ENCODE measurements around the gene ACTL7A. TPM values are rescaled to one million over a fixed set of nuclear protein-coding genes. Genes with fewer than 3 reads are reported as not detected.

ACTL7A gene
- total and polyA plus RNA-seq, 2 donors (not counting 1 experiment from before 2014, with no cell fraction given), result not detected

DNA sequence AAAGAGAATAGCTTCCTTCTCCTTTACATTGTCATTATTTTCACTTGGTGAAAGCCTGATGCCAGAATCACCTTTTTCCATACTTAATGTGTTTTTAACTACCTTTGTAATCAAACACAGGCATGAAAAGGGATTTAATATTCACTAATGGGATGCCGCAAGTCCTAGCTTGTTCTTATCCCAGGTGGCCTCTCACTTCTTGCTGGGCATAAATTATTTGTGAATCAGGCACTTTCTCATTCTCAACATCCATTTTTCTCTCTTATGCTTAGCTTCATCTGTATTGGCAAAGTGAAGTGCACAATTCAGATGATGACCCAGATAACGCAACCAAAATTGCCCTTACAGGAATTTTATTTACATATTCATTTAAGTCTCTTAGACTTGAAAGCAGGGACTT lies 17.2 kb upstream of the ACTL7A start:
- POLR2A ChIA-PET, result no interaction called here
- Mint-ChIP-seq H3K9me3 (ENCODE audit: insufficient read depth) (no peaks in the 10 kb centered on the region), H3K27ac (no peak overlapping the region), H3K4me1 (peaks cover 18% of the 10 kb centered on the region), H3K4me3 (no peak overlapping the region), H3K27me3 (peaks cover 3% of the 10 kb centered on the region)
- Histone ChIP-seq H3K27ac (ENCODE audit: low read length in 2 of 2) (no peak overlapping the region), H3K9me3 (ENCODE audit: control extremely low read depth in 1 of 3, control insufficient read depth in 2 of 3, insufficient read depth in 1 of 3, low read length in 2 of 3) (no peaks in the 10 kb centered on the region), H3K4me2 (replicated peaks; ENCODE audit: low read depth, low read length, poor library complexity, severe bottlenecking) (no peak overlapping the region), H3K4me1 (ENCODE audit: control insufficient read depth in 2 of 2, insufficient read depth in 2 of 2, low read length in 2 of 2) (peaks cover 8 to 16% of the 10 kb centered on the region in 2 donors), H3K4me3 (ENCODE audit: control extremely low read depth in 1 of 5, extremely low read depth in 1 of 5, insufficient read depth in 1 of 5, low read depth in 2 of 5, low read length in 4 of 5) (no peak overlapping the region), H3K36me3 (replicated peaks in 1 of 2; ENCODE audit: control extremely low read depth in 1 of 2, control insufficient read depth in 1 of 2, extremely low read depth in 1 of 2, insufficient read depth in 2 of 2, low read length in 1 of 2) (no peaks in the 10 kb centered on the region), H3K9ac (ENCODE audit: low read length) (no peak overlapping the region), H3K79me2 (ENCODE audit: control insufficient read depth, insufficient read depth, low read length) (no peaks in the 10 kb centered on the region), H2AFZ (ENCODE audit: insufficient read depth, low read depth, low read length, poor library complexity, severe bottlenecking) (no peak overlapping the region), H4K20me1 (ENCODE audit: control insufficient read depth, insufficient read depth, low read length, poor library complexity, severe bottlenecking) (no peaks in the 10 kb centered on the region), H3K27me3 (replicated peaks in 1 of 4; ENCODE audit: control extremely low read depth in 1 of 4, control insufficient read depth in 3 of 4, insufficient read depth in 4 of 4, low read length in 3 of 4) (no peaks in the 10 kb centered on the region)
- intact Hi-C loops (cut with micrococcal nuclease), result no loop called here
- CTCF ChIA-PET, result no interaction called here
- ATAC-seq (ENCODE audit: low read depth), result no peak
- no peak for DNase-seq
- no CpG with 5 or more reads among the region's 2 CpGs for WGBS (ENCODE audit: insufficient coverage)
- TF ChIP-seq, protein P1, sequence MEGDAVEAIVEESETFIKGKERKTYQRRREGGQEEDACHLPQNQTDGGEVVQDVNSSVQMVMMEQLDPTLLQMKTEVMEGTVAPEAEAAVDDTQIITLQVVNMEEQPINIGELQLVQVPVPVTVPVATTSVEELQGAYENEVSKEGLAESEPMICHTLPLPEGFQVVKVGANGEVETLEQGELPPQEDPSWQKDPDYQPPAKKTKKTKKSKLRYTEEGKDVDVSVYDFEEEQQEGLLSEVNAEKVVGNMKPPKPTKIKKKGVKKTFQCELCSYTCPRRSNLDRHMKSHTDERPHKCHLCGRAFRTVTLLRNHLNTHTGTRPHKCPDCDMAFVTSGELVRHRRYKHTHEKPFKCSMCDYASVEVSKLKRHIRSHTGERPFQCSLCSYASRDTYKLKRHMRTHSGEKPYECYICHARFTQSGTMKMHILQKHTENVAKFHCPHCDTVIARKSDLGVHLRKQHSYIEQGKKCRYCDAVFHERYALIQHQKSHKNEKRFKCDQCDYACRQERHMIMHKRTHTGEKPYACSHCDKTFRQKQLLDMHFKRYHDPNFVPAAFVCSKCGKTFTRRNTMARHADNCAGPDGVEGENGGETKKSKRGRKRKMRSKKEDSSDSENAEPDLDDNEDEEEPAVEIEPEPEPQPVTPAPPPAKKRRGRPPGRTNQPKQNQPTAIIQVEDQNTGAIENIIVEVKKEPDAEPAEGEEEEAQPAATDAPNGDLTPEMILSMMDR (IDR thresholded peaks at IDR 0.05), result no peak
- no peak for TF ChIP-seq EZH2 (IDR thresholded peaks at IDR 0.05; ENCODE audit: borderline replicate concordance, insufficient read depth, low read depth, low read length, poor library complexity, severe bottlenecking)

DNA sequence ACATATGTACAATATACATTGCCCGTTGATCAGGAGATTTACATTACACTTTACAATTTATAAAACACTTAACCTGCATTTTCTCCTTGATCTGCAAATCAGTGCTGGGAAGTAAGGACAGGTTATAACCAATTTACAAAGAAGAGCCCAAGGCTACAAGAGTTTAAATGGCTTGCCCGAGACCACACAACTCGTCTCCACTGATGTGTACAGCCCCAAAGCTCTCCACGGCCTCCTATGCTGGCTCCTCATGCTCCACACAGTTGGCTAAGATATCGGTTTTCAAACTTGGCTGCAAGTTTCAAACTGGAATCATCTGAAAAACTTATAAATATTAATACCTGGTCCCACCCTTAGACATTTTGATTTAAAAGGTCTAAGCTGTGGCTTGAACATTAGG lies 16.6 kb upstream of the ACTL7A start:
- Histone ChIP-seq H3K4me3 (ENCODE audit: control extremely low read depth in 1 of 5, extremely low read depth in 1 of 5, insufficient read depth in 1 of 5, low read depth in 2 of 5, low read length in 4 of 5) (no peak overlapping the region), H2AFZ (ENCODE audit: insufficient read depth, low read depth, low read length, poor library complexity, severe bottlenecking) (no peak overlapping the region), H4K20me1 (ENCODE audit: control insufficient read depth, insufficient read depth, low read length, poor library complexity, severe bottlenecking) (no peaks in the 10 kb centered on the region), H3K36me3 (replicated peaks in 1 of 2; ENCODE audit: control extremely low read depth in 1 of 2, control insufficient read depth in 1 of 2, extremely low read depth in 1 of 2, insufficient read depth in 2 of 2, low read length in 1 of 2) (no peaks in the 10 kb centered on the region), H3K4me2 (replicated peaks; ENCODE audit: low read depth, low read length, poor library complexity, severe bottlenecking) (no peak overlapping the region), H3K9me3 (ENCODE audit: control extremely low read depth in 1 of 3, control insufficient read depth in 2 of 3, insufficient read depth in 1 of 3, low read length in 2 of 3) (no peaks in the 10 kb centered on the region), H3K79me2 (ENCODE audit: control insufficient read depth, insufficient read depth, low read length) (no peaks in the 10 kb centered on the region), H3K9ac (ENCODE audit: low read length) (no peak overlapping the region), H3K4me1 (ENCODE audit: control insufficient read depth in 2 of 2, insufficient read depth in 2 of 2, low read length in 2 of 2) (peaks cover 8 to 16% of the 10 kb centered on the region in 2 donors), H3K27me3 (replicated peaks in 1 of 4; ENCODE audit: control extremely low read depth in 1 of 4, control insufficient read depth in 3 of 4, insufficient read depth in 4 of 4, low read length in 3 of 4) (no peaks in the 10 kb centered on the region), H3K27ac (ENCODE audit: low read length in 2 of 2) (no peak overlapping the region)
- ChIA-PET POLR2A (no interaction called here), CTCF (no interaction called here)
- Mint-ChIP-seq H3K27me3 (peaks cover 6% of the 10 kb centered on the region), H3K9me3 (ENCODE audit: insufficient read depth) (no peaks in the 10 kb centered on the region), H3K4me3 (no peak overlapping the region), H3K27ac (no peak overlapping the region), H3K4me1 (peaks cover 18% of the 10 kb centered on the region)
- WGBS (ENCODE audit: insufficient coverage), result 100% methylated on average over 1 of the region's 5 CpGs
- no peak for ATAC-seq (ENCODE audit: low read depth)
- intact Hi-C loops (cut with micrococcal nuclease), result no loop called here
- DNase-seq, result no peak
- no peak for TF ChIP-seq EZH2 (IDR thresholded peaks at IDR 0.05; ENCODE audit: borderline replicate concordance, insufficient read depth, low read depth, low read length, poor library complexity, severe bottlenecking)
- TF ChIP-seq, protein P1 (IDR thresholded peaks at IDR 0.05), result no peak

Measured in B cell (primary cell).